HG03520 (cell line): Measurements from ENCODE around the gene TMEM141.

Experiments
- ATAC-seq: cut with Tn5 transposase; IDR thresholded peaks from one replicate; pipeline ENCODE4 v1.9.1; 2021; ENCODE audit warnings: mild to moderate bottlenecking, moderate library complexity; ENCODE audit not compliant: unreplicated experiment

Gene TMEM141

GRCh38 chr9:136790640-136791515 lies at the start of gene TMEM141:
TMEM141 (plus strand) TSS chr9:136791344; CDS start chr9:136791371, 27 bp downstream.
- peak; percentile 82 for ATAC-seq

DNA sequence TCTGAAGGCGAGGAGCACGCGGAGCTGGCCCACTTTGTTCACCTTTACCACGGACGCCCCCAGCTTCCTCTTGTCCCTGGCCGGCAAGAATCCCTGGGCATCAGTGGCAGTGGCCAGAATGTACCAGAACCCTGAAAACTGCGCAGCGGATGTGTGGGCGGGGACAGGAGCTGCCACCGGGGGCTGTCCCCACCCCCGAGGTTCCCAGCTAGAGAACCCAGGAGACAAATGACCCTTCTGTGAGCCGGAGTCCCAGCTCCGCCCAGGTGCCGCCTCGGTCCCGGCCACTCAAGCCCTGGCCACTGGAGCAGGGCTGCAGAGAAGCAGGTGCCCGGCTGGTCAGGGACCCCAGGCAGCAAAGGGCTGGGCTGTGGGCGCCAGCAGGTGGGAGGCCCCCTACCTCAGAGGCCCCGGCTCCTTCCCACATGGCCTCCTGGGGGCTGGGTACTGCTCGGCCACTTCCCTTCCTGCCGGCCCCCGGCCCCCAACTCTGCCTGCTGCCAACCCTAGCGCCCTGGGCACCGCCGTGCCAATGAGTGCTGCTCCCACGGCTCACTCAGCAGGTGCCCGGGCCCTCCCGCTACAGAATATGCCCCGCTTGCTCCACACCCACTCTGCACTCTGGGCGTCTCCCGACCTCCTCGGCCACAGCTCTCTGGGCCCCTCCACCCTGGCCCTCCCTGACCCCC lies 49.1 kb upstream of the TMEM141 start:
- no peak for ATAC-seq

DNA sequence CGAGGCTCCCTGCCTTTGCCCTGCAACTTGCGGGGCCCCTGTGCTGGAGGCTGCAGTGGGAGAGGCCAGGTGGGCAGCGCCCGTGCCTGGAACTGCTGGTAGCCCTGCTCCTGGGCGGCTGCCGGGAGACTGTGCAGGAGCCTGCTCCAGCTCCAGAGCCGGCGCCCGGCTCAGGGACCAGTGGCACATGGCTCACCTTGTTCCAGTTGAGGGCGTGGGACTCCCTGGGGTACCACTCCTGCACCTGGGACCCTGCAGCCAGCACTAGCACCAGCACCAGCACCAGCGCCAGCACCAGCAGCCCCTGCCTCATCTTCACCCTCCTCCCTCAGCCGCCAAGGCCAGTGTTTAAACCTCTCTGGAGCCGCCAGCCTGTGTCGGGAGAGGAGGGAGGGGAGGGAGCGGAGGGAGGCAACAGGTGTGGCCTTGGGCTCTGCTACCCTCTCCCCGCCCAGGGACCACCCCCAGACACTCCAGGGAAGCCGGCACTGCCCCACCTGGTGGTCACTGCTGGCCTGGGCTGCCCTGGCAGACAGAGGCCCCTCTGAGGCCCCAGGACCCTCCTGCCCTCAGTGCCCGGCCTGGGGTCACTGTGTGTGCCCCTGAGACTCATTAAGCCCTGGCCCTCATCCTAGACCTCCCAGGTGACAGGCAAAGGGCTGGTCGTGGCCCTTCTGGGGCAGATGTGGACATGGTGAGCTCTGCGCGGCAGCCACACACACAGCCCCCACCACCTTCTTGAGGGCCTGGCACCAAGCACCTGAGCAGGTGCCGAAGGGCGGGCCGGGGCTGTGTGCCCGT lies 48.4 kb upstream of the TMEM141 start, which contains the start of gene LCN10:
Gene LCN10 (minus strand): TSS at position 350 of the 801 bp plus-strand sequence. CDS start 37 bp downstream, at position 313.
- no peak for ATAC-seq

- ATAC-seq = no peak
These were observed 47.4 kb upstream of the TMEM141 start for GRCh38 chr9:136743639-136744211.

DNA sequence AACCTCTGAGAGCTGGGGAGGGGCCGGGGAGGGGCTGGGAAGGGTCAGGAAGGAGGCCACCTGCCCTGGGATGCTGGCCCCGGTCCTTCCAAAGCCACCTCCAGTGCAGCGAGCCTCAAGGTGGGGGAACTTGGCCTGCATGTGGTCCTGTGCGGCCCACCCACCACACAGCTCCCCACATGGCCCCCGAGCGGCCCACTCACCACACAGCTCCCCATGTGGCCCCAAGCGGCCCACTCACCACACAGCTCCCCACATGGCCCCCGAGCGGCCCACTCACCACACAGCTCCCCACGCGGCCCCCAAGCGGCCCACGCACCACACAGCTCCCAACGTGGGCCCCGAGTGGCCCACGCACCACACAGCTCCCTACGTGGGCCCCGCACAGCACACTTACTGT lies 46.4 kb upstream of the TMEM141 start:
- ATAC-seq = no peak

- no peak for ATAC-seq
These were observed 45.6 kb upstream of the TMEM141 start for GRCh38 chr9:136745389-136746154.

- no peak for ATAC-seq
These were observed 45.0 kb upstream of the TMEM141 start for GRCh38 chr9:136746155-136746490.

DNA sequence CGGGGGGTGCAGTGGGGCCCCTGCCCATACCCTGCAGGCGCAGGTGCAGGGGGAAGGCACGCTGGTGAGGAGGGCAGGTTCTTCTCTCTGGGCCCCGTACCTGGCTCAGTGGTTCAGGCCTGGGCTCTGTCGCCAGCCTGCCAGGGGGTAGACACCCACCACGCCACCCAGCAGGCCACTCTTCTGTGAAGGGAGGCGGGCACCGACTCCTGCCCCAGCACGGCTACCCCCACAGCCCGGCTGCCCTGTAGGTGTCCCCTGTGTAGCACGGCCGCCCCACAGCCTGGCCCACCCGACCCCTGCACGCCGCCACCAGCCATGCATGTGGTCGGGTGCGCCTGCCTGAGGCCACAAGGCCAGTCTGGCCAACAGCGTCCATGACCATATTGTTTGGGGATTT lies 44.5 kb upstream of the TMEM141 start:
- ATAC-seq = no peak

- ATAC-seq = no peak
These were observed 43.7 kb upstream of the TMEM141 start for GRCh38 chr9:136747161-136748060.

DNA sequence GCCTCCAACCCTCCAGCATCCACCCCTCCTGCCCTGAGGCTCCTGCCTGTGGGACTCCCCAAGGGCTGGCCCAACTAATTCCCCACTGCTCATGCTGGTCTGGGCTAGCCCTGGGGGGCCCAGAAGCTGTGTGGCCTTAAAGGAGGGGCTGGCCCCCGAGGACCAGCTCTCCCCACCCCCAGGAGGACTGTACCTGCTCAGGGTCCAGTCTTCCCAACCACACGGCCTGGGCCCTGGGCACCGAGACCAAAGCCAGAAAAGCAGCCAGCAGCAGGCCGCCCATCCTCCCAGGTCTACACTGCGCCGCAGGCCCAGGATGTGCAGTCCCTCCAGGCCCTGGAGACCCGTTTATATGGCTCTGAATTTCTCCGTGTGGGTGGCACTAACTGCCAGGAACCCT lies 42.9 kb upstream of the TMEM141 start, which contains the start of gene LCN6:
Gene LCN6 (minus strand): TSS at position 325 of the 400 bp plus-strand sequence. CDS start 42 bp downstream, at position 283.
- no peak for ATAC-seq

DNA sequence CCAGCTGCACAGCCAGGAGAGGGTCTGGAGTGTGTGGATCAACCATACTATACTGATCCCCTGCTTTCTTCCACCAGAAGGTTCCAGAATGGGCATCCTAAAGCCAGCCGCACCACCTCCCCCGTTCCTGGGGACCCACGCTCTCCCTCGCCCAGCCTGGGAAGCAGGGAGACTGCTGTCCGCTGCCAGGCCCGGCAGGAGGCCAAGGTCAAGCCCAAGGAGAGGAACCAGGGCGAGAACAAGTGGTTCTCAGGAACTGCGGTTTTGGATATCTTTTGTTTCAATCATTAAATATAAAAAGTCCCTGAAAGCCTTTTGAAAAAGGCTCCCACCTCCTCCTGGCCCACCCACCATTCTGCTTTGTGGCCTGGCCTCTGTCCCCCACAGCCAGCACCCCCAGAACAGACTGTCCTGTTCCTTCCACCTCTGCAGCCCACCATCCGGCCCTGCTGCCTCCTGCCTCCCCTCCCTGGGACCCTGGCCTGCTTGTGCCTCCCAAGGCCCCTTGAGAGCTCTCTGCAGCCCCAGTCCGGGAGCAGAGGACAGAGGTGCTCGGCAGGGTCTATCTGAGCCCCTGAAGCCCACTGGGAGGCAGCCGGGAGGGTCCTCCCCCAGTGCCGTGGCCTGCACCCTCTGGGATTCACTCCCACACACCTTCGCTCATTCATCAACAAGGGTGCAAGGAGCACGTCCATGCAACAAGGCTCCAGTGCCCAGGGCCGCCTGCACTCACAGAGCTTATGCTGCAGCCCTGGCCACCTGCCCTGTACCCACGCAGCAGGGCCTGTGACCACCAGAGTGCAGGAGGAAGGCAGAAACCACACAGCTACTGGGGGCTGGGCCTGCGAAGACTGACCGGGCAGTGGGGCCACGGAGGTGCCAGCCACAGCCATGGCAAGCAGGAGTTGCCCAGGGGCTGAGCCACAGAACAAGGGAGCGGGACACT lies 42.2 kb upstream of the TMEM141 start:
- ATAC-seq = no peak

DNA sequence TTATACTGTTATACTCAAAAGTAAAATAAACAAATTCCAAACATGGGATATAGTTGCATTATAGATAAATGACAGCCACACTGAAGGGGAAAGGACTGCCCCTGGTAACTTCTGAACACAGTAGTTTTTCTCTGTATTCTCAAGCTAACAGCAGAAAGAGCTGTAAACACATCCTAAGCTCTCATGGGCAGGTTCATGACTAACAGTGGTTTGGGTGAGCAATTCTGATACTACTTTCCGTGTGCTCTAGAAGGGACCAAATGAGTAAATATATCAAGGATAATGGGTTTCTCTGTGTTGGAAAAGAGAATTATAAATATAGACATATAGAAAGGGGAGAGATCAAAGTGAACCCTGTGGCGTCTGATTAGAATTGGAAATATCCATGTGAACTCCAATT lies 40.6 kb upstream of the TMEM141 start:
- no peak for ATAC-seq

- ATAC-seq = no peak
These were observed 39.9 kb upstream of the TMEM141 start for GRCh38 chr9:136751244-136751643.

GRCh38 chr9:136751814-136752213 lies 39.3 kb upstream of the TMEM141 start:
- ATAC-seq = no peak

- no peak for ATAC-seq
These were observed 37.6 kb upstream of the TMEM141 start for GRCh38 chr9:136753371-136754058.

GRCh38 chr9:136754059-136754572 lies 37.0 kb upstream of the TMEM141 start:
- no peak for ATAC-seq

DNA sequence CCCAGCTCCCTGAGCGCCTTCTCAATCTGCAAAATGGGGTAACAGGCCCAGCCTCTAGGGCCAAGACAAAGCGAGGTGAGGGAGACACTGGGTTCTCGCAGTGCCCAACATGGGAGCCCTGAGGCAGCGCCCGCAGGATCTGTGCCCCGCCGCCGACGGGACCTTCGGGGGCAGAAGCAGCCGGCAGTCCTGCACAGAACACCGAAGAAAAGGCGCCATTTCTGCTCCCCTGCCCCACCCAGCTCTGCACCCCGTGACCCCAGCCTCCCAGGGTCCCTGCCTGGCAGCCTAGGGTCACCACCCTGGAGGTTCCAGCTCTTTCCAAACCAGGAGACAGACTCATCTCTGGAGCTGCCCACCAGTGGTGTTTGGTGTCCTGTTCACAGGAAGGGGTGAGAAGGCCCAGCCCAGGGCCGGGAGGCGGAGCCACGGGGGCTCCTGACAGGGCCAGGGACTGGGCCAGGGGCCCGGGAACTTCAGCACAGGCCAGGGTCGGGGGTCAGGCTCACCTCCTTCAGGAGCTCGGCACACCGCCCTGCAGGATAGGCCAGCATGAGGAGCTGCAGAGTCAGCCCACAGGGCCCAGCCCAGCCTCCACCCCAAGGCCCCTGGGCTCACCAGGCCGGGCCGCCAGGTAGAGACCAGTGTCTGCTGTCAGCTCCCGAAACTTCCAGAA lies 36.4 kb upstream of the TMEM141 start:
- ATAC-seq = no peak
